ENCODE measurements around the gene PLK3. TPM values are rescaled to one million over a fixed set of nuclear protein-coding genes. Genes with fewer than 3 reads are reported as not detected.
"Not testable (repeated sequence)": the region's sequence is repeated elsewhere in the genome, so short reads cannot be mapped to it uniquely, and the experiment has no call there.

PLK3 gene
- total and polyA plus RNA-seq, 2 donors (not counting 3 experiments of a cell fraction or from before 2014, with no cell fraction given) = 55.0 to 66.7 TPM

DNA sequence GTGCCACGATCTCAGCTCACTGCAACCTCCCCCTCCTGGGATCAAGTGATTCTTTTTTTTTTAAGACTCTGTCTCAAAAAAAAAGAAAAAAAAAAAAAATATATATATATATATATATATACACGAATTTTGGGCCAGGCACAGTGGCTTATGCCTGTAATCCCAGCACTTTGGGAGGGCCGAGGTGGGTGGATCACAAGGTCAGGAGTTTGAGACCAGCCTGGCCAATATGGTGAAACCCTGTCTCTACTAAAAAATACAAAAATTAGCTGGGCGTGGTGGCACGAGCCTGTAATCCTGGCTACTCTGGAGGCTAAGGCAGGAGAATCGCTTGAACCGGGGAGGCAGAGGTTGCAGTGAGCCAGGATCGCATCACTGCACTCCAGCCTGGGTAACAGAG, 2.3 kb upstream of the PLK3 start:
- intact Hi-C loops (cut with micrococcal nuclease) = loop anchor here (5.0 kb wide), 1 partner anchor 504 kb away; no protein-coding TSS in a partner anchor
- H3K9ac ChIP-seq (replicated peaks; ENCODE audit: extremely low read depth, insufficient read depth, low read length); BruUV-seq (replicated peaks); H3K27ac ChIP-seq (ENCODE audit: insufficient read depth, low read depth, low read length); dilution Hi-C loops (cut with MboI; ENCODE audit: extremely low pct_ligation_motif_present, low sequenced_read_pairs); H3K4me3 ChIP-seq (replicated peaks in 1 of 3; ENCODE audit: insufficient read depth in 1 of 3, low read depth in 1 of 3, low read length in 3 of 3); H3K36me3 ChIP-seq (ENCODE audit: control insufficient read depth in 2 of 2, extremely low read depth in 1 of 2, insufficient read depth in 2 of 2, low read length in 2 of 2); H3K4me2 ChIP-seq (ENCODE audit: insufficient read depth, low read length); H2AFZ ChIP-seq (ENCODE audit: low read depth, low read length); H3K27me3 ChIP-seq (ENCODE audit: control insufficient read depth in 2 of 2, insufficient read depth in 2 of 2, low read length in 2 of 2); H4K20me1 ChIP-seq (replicated peaks; ENCODE audit: control insufficient read depth, extremely low read depth, insufficient read depth, low read length); FAIRE-seq; H3K9me3 ChIP-seq (replicated peaks; ENCODE audit: control insufficient read depth, insufficient read depth, low read length); DNase-seq (ENCODE audit: low read depth, low spot score); H3K9me1 ChIP-seq (replicated peaks; ENCODE audit: control insufficient read depth, extremely low read depth, insufficient read depth, low read length): not testable (repeated sequence)
- H3K4me1 ChIP-seq (ENCODE audit: control insufficient read depth, extremely low read depth, insufficient read depth, low read length) = peaks cover 15% of the 10 kb centered on the region
- POLR2A ChIA-PET = interaction anchor here (1.0 kb wide), 1 partner anchor 10 kb away, joined by 4 read pairs; the partner anchor contains the start of gene BTBD19
- CTCF ChIA-PET = interaction anchor here (1.2 kb wide), 1 partner anchor 11 kb away, joined by 5 read pairs; no protein-coding TSS in a partner anchor
- H3K79me2 ChIP-seq (ENCODE audit: control insufficient read depth, insufficient read depth, low read length) = peaks cover 25% of the 10 kb centered on the region

DNA sequence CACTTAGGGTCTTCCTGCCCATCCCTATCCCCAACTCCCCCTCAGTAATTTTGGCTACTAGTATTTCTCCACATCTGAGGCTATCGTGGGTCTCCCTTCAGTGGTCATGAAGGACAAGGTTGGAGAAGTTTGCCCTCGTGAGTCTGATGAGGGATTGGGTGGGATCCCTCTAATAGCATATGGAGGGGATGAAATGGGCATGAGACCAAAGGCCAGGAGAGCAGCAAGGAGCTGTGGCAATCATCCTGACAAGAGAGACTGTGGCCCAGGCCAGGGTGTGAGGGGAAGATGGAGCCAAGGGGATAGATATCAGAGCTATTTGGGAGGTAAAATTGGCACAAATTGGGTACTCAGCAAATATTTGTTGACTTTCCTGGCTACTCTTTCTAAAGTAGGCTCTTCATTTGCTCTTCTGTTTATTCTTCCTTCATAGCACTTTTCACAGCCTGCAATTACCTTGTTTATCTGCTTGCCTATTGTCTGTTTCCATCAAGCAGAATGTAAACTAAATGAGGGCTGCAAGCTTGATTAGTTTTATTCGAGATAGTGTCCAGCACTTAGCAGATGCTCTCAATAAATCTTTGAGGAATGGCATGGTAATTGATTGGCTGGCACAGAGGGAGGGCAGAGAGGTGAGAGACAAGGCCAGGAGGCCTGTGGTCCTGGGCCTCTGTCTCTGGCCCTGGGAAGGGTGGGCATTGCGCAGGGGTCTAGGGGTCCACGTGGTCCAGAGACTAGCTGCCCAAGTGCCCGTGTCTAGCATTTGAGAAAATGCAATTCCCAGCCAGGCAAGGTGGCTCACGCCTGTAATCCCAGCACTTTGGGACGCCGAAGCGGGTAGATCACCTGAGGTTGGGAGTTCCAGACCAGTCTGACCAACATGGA, 1.5 kb upstream of the PLK3 start:
- Histone ChIP-seq H3K9me1 (replicated peaks; ENCODE audit: control insufficient read depth, extremely low read depth, insufficient read depth, low read length) (no peaks in the 10 kb centered on the region), H3K36me3 (ENCODE audit: control insufficient read depth in 2 of 2, extremely low read depth in 1 of 2, insufficient read depth in 2 of 2, low read length in 2 of 2) (peaks cover 4 to 11% of the 10 kb centered on the region in 2 experiments), H3K27me3 (ENCODE audit: control insufficient read depth in 2 of 2, insufficient read depth in 2 of 2, low read length in 2 of 2) (no peaks in the 10 kb centered on the region), H3K9ac (replicated peaks; ENCODE audit: extremely low read depth, insufficient read depth, low read length) (no peak overlapping the region), H3K9me3 (replicated peaks; ENCODE audit: control insufficient read depth, insufficient read depth, low read length) (no peaks in the 10 kb centered on the region), H2AFZ (ENCODE audit: low read depth, low read length) (peak overlapping the region; percentile 52), H3K79me2 (ENCODE audit: control insufficient read depth, insufficient read depth, low read length) (peaks cover 33% of the 10 kb centered on the region), H3K4me1 (ENCODE audit: control insufficient read depth, extremely low read depth, insufficient read depth, low read length) (peaks cover 22% of the 10 kb centered on the region), H3K4me2 (ENCODE audit: insufficient read depth, low read length) (no peak overlapping the region), H4K20me1 (replicated peaks; ENCODE audit: control insufficient read depth, extremely low read depth, insufficient read depth, low read length) (no peaks in the 10 kb centered on the region), H3K4me3 (replicated peaks in 1 of 3; ENCODE audit: insufficient read depth in 1 of 3, low read depth in 1 of 3, low read length in 3 of 3) (no peak overlapping the region), H3K27ac (ENCODE audit: insufficient read depth, low read depth, low read length) (no peak overlapping the region)
- FAIRE-seq (no peak), DNase-seq (ENCODE audit: low read depth, low spot score) (no peak)
- intact Hi-C loops (cut with micrococcal nuclease) = loop anchor here (5.0 kb wide), 1 partner anchor 504 kb away; no protein-coding TSS in a partner anchor
- BruUV-seq (replicated peaks) = no TSS peak
- POLR2A ChIA-PET = interaction anchor here (0.7 to 2.3 kb wide), 2 partner anchors 19 to 24 kb away, joined by 3 to 15 read pairs; partner anchors contain the start of gene RPS8
- CTCF ChIA-PET = interaction anchor here (0.6 to 3.5 kb wide), 6 partner anchors 11 to 397 kb away, joined by 3 to 57 read pairs (median 4); partner anchors contain the start of gene BTBD19
- dilution Hi-C loops (cut with MboI; ENCODE audit: extremely low pct_ligation_motif_present, low sequenced_read_pairs) = no loop called here
- TF ChIP-seq GATA2 (IDR thresholded peaks at IDR 0.05; ENCODE audit: insufficient read depth, insufficient read length, low read depth, low read length) (no peak), POLR2A (IDR thresholded peaks at IDR 0.05; ENCODE audit: low read depth, low read length) (no peak), CTCF (IDR thresholded peaks at IDR 0.05; ENCODE audit: extremely low read depth in 1 of 2, insufficient read depth in 1 of 2, low read depth in 1 of 2, low read length in 2 of 2) (no peak), JUN (IDR thresholded peaks at IDR 0.05; ENCODE audit: borderline replicate concordance, insufficient read depth, insufficient read length, low read depth) (no peak), MYC (IDR thresholded peaks at IDR 0.05; ENCODE audit: low read depth, low read length) (no peak), EZH2 (IDR thresholded peaks at IDR 0.05; ENCODE audit: borderline replicate concordance, low read depth, low read length, severe bottlenecking) (no peak), FOS (IDR thresholded peaks at IDR 0.05; ENCODE audit: borderline replicate concordance, insufficient read depth, low read length) (no peak), POLR2AphosphoS5 (IDR thresholded peaks at IDR 0.05; ENCODE audit: insufficient read depth, low read depth, low read length) (no peak)
- TF ChIP-seq, protein P1, sequence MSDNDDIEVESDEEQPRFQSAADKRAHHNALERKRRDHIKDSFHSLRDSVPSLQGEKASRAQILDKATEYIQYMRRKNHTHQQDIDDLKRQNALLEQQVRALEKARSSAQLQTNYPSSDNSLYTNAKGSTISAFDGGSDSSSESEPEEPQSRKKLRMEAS (IDR thresholded peaks at IDR 0.05; ENCODE audit: insufficient read depth, insufficient read length) = no peak
